Measurements from ENCODE around the gene SPTLC2. TPM values are rescaled to one million over a fixed set of nuclear protein-coding genes. Genes with fewer than 3 reads are reported as not detected.
A peak's percentile ranks its signal among the peaks of the same experiment; 100 is the strongest.

Gene SPTLC2
- total RNA-seq, 1 experiment from 2014 or later = 68.4 TPM

- TF ChIP-seq CTCF (conservative IDR thresholded peaks at IDR 0.05) = no peak
- TF ChIP-seq EZH2 (IDR thresholded peaks at IDR 0.05; ENCODE audit: low read depth) = no peak
- Histone ChIP-seq H3K36me3 (ENCODE audit: low read depth) (no peaks in the 10 kb centered on the region), H3K27me3 (ENCODE audit: insufficient read depth, low read depth) (no peaks in the 10 kb centered on the region), H3K4me1 (replicated peaks; ENCODE audit: insufficient read depth) (peaks cover 35% of the 10 kb centered on the region), H3K9me2 (ENCODE audit: insufficient read depth) (no peaks in the 10 kb centered on the region), H3K4me2 (no peak overlapping the region), H2AFZ (no peak overlapping the region), H3K4me3 (no peak overlapping the region), H3F3A (ENCODE audit: insufficient read depth, low read depth) (peaks cover 4% of the 10 kb centered on the region; the same call in 1 of the 2 replicates), H3K79me2 (ENCODE audit: low read depth) (peaks cover 96% of the 10 kb centered on the region), H3K27ac (no peak overlapping the region), H3K9me3 (ENCODE audit: insufficient read depth, low read depth) (no peaks in the 10 kb centered on the region), H4K20me1 (ENCODE audit: insufficient read depth) (peaks cover 44% of the 10 kb centered on the region)
- intact Hi-C loops (cut with micrococcal nuclease; ENCODE audit: unreplicated experiment) = no loop called here
- no TSS peak for BruUV-seq (replicated peaks)
- POLR2A ChIA-PET (ENCODE audit: unreplicated experiment) = no interaction called here
- CTCF ChIA-PET = interaction anchor here (0.5 kb wide), 1 partner anchor 8 kb away, joined by 3 read pairs; no protein-coding TSS in a partner anchor
- no peak for DNase-seq
Observed at GRCh38 chr14:77610553-77610952, 5.9 kb downstream of the SPTLC2 start.

- BruUV-seq (replicated peaks) = no TSS peak
- TF ChIP-seq EZH2 (IDR thresholded peaks at IDR 0.05; ENCODE audit: low read depth) (no peak), CTCF (conservative IDR thresholded peaks at IDR 0.05) (peak; percentile 44; the same call in 1 of the 2 replicates)
- intact Hi-C loops (cut with micrococcal nuclease; ENCODE audit: unreplicated experiment) = no loop called here
- ChIA-PET POLR2A (ENCODE audit: unreplicated experiment) (no interaction called here), CTCF (no interaction called here)
- Histone ChIP-seq H3K36me3 (ENCODE audit: low read depth) (no peaks in the 10 kb centered on the region), H3K4me2 (no peak overlapping the region), H3K79me2 (ENCODE audit: low read depth) (peaks cover 96% of the 10 kb centered on the region), H3F3A (ENCODE audit: insufficient read depth, low read depth) (no peaks in the 10 kb centered on the region), H3K4me1 (replicated peaks; ENCODE audit: insufficient read depth) (peaks cover 31% of the 10 kb centered on the region), H3K4me3 (no peak overlapping the region), H2AFZ (no peak overlapping the region), H3K27me3 (ENCODE audit: insufficient read depth, low read depth) (no peaks in the 10 kb centered on the region), H3K27ac (no peak overlapping the region), H4K20me1 (ENCODE audit: insufficient read depth) (peaks cover 38% of the 10 kb centered on the region), H3K9me2 (ENCODE audit: insufficient read depth) (no peaks in the 10 kb centered on the region), H3K9me3 (ENCODE audit: insufficient read depth, low read depth) (no peaks in the 10 kb centered on the region)
- no peak for DNase-seq
Observed at GRCh38 chr14:77609922-77610321, 6.5 kb downstream of the SPTLC2 start.

- H3K79me2 ChIP-seq (ENCODE audit: low read depth) = peaks cover 96% of the 10 kb centered on the region
- no peaks in the 10 kb centered on the region for H3F3A ChIP-seq (ENCODE audit: insufficient read depth, low read depth)
- ChIA-PET POLR2A (ENCODE audit: unreplicated experiment) (interaction anchor here (0.6 kb wide), 1 partner anchor 26 kb away, joined by 3 read pairs; no protein-coding TSS in a partner anchor), CTCF (interaction anchor here (1.0 kb wide), 1 partner anchor 56 kb away, joined by 3 read pairs; no protein-coding TSS in a partner anchor)
- H4K20me1 ChIP-seq (ENCODE audit: insufficient read depth) = peaks cover 42% of the 10 kb centered on the region
- H3K27me3 ChIP-seq (ENCODE audit: insufficient read depth, low read depth) = no peaks in the 10 kb centered on the region
- H3K9me3 ChIP-seq (ENCODE audit: insufficient read depth, low read depth) = no peaks in the 10 kb centered on the region
- H3K4me1 ChIP-seq (replicated peaks; ENCODE audit: insufficient read depth) = peaks cover 10% of the 10 kb centered on the region
- no peak overlapping the region for H2AFZ ChIP-seq
- no peak for DNase-seq
- H3K4me3 ChIP-seq = no peak overlapping the region
- TF ChIP-seq CTCF (conservative IDR thresholded peaks at IDR 0.05) = no peak
- no peak for TF ChIP-seq EZH2 (IDR thresholded peaks at IDR 0.05; ENCODE audit: low read depth)
- intact Hi-C loops (cut with micrococcal nuclease; ENCODE audit: unreplicated experiment) = no loop called here
- no peak overlapping the region for H3K4me2 ChIP-seq
- no peak overlapping the region for H3K27ac ChIP-seq
- no TSS peak for BruUV-seq (replicated peaks)
- peaks cover 7% of the 10 kb centered on the region; the same call in 1 of the 2 replicates for H3K36me3 ChIP-seq (ENCODE audit: low read depth)
- no peaks in the 10 kb centered on the region for H3K9me2 ChIP-seq (ENCODE audit: insufficient read depth)
Observed at GRCh38 chr14:77607741-77608302, 8.6 kb downstream of the SPTLC2 start.

All from PC-9 (cell line).